ENCODE data around the gene INPP4A.

Gene INPP4A

GRCh38 chr2:98459496-98460175, 15.0 kb downstream of the INPP4A start:
- DNase-seq (ENCODE audit: extremely low read depth in 1 of 2, low read depth in 1 of 2), result no peak

GRCh38 chr2:98460573-98461497, 16.2 kb downstream of the INPP4A start:
- peak in 1 of 2 donors; percentile 46 for DNase-seq (ENCODE audit: extremely low read depth in 1 of 2, low read depth in 1 of 2)

GRCh38 chr2:98461498-98462049, 16.9 kb downstream of the INPP4A start:
- DNase-seq (ENCODE audit: extremely low read depth in 1 of 2, low read depth in 1 of 2), result no peak

GRCh38 chr2:98463081-98463481, 18.4 kb downstream of the INPP4A start:
- DNase-seq (ENCODE audit: extremely low read depth in 1 of 2, low read depth in 1 of 2), result no peak

GRCh38 chr2:98463551-98463971, 18.9 kb downstream of the INPP4A start:
- no peak for DNase-seq (ENCODE audit: extremely low read depth in 1 of 2, low read depth in 1 of 2)

- DNase-seq (ENCODE audit: extremely low read depth in 1 of 2, low read depth in 1 of 2), result no peak
Measured at GRCh38 chr2:98463988-98464771, 19.5 kb downstream of the INPP4A start.

GRCh38 chr2:98464772-98465310, 20.2 kb downstream of the INPP4A start:
- no peak for DNase-seq (ENCODE audit: extremely low read depth in 1 of 2, low read depth in 1 of 2)

GRCh38 chr2:98465456-98466226, 21.0 kb downstream of the INPP4A start:
- DNase-seq (ENCODE audit: extremely low read depth in 1 of 2, low read depth in 1 of 2), result peak; percentile 64 to 66

- no peak for DNase-seq (ENCODE audit: extremely low read depth in 1 of 2, low read depth in 1 of 2)
Measured at GRCh38 chr2:98467082-98467536, 22.5 kb downstream of the INPP4A start.

- no peak for DNase-seq (ENCODE audit: extremely low read depth in 1 of 2, low read depth in 1 of 2)
Measured at GRCh38 chr2:98467652-98468051, 23.0 kb downstream of the INPP4A start.

- DNase-seq (ENCODE audit: extremely low read depth in 1 of 2, low read depth in 1 of 2), result no peak
Measured at GRCh38 chr2:98468621-98469236, 24.1 kb downstream of the INPP4A start.

- DNase-seq (ENCODE audit: extremely low read depth in 1 of 2, low read depth in 1 of 2), result no peak
Measured at GRCh38 chr2:98469862-98470544, 25.3 kb downstream of the INPP4A start.

- no peak for DNase-seq (ENCODE audit: extremely low read depth in 1 of 2, low read depth in 1 of 2)
Measured at GRCh38 chr2:98470851-98471255, 26.2 kb downstream of the INPP4A start.

GRCh38 chr2:98471402-98472131, 26.9 kb downstream of the INPP4A start:
- DNase-seq (ENCODE audit: extremely low read depth in 1 of 2, low read depth in 1 of 2), result no peak

GRCh38 chr2:98472132-98472650, 27.5 kb downstream of the INPP4A start:
- DNase-seq (ENCODE audit: extremely low read depth in 1 of 2, low read depth in 1 of 2), result no peak

GRCh38 chr2:98472961-98473746, 28.5 kb downstream of the INPP4A start:
- DNase-seq (ENCODE audit: extremely low read depth in 1 of 2, low read depth in 1 of 2), result no peak
